HG03135 (cell line): Measurements from ENCODE around the gene ATP2A1.
"Not testable (repeated sequence)": the region's sequence is repeated elsewhere in the genome, so short reads cannot be mapped to it uniquely, and the experiment has no call there.

Source experiments
- ATAC-seq: cut with Tn5 transposase; IDR thresholded peaks from one replicate; pipeline ENCODE4 v1.9.1; 2021; ENCODE audit warnings: mild to moderate bottlenecking, moderate library complexity; ENCODE audit not compliant: unreplicated experiment

ATP2A1 gene

DNA sequence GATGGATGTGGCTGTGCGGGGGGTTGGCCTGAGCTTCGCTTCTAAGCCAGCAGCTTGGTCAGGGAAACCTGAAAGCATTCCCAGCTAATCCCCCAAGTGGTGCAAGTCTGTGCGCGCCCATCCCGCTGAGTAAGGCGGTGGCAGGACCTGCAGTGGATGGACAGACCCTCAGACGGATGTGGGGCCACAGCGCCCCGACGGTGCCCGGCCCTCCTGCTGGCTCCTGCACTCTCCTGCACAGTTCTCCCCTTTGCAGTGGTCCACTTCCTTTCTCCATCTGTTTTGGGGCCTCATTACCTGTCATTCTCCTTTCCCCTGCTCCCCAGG lies 2.3 kb downstream of the ATP2A1 start:
- ATAC-seq: no peak

DNA sequence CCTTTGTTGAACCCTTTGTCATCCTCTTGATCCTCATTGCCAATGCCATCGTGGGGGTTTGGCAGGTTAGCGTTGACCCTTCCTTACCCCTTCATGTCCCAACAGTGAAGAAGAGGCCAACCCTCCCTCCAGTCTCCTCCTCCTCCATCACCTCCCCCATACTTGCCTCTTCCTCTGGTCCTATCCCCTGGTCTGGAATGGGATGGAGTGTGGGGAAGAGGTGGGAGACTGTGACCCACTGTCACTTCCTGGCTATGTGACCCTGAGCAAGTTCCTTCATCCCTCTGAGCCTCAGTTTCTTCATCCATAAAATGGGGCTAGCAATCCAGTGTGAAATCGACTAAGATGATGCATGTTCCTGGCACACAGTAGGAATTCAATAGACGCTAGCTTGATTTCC lies 2.7 kb downstream of the ATP2A1 start:
- no peak for ATAC-seq

DNA sequence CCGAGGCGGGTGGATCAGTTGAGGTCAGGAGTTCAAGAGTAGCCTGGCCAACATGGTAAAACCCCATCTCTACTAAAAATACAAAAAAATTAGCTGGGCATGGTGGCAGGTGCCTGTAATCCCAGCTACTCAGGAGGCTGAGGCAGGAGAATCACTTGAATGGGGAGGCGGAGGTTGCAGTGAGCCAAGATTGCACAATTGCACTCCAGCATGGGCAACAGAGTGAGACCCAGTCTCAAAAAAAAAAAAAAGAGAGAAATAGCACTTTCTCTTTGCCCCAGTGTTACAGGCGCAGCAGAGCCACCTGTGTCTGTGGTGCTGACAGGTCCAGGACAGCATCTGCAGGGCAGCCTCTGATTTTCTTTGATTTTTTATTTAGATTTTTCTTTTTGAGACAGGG lies 3.3 kb downstream of the ATP2A1 start:
- ATAC-seq: not testable (repeated sequence)

DNA sequence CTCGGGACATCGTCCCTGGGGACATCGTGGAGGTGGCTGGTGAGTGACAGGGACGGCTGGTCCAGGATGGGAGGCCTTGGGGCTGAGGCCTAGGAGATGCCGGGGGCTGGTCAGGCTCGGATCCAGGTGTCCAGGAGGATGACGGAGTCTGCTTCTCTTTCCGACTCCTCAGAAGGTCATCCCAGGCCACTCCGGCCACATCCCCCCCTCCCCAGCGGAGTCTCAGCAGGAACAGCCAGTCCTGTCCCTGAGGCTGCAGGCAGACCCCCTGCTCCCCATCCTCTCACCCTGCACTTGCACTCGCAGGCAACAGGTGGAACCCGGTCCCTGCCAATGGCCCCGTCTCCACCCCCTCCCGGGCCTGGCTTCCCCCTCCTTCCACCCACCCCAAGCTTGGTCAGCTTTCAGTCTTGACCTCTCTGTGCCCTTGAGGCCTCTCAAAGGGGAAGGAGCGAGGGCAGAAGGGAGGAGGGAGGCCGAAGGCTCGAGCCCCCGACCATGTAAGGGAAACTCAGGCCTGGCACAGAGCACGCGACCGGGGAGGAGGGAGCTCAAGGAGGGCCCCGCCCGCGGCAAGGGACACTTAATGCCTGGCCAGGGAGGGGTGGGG lies 4.4 kb downstream of the ATP2A1 start:
- ATAC-seq: no peak

DNA sequence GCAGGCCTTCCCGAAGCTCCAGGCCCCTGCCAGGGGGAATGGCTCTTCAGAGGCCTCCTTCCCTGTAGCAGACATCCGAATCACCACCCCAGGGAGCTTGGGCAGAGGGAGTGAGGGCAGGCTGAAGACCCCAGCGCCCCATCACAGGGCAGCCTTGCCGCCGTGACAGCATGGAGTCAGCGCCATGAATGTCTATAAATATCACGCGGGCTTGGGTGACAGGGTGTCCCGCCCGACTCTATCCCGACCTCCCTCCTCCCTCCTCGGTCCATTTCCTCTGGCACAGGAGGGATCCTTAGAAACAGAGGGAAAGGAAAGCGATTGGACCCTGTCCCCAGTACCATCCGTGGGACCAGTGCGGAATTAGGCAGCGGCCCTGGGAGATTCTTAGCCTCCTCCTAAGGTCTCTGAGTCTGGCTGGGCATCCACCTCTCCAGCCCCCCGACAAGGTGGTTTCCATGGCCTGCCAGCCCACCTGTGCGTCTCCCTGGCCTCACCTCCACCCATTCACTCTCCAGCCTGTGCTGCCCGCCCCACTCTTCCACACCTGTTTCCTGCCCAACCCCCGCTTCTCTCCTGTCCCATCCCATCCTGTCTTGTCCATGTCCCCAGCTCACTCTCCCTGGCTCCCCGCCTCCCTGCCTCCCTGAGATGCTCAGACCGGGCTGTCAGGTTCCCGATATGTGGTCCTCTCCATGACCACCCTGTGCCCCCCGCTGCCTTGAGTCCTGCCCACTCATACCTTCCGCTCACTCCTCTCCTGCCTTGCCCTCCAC lies 5.1 kb downstream of the ATP2A1 start:
- no peak for ATAC-seq

- no peak for ATAC-seq
Observed at GRCh38 chr16:28884045-28884444, 5.8 kb downstream of the ATP2A1 start.

- no peak for ATAC-seq
Observed at GRCh38 chr16:28886945-28887344, 8.7 kb downstream of the ATP2A1 start.

DNA sequence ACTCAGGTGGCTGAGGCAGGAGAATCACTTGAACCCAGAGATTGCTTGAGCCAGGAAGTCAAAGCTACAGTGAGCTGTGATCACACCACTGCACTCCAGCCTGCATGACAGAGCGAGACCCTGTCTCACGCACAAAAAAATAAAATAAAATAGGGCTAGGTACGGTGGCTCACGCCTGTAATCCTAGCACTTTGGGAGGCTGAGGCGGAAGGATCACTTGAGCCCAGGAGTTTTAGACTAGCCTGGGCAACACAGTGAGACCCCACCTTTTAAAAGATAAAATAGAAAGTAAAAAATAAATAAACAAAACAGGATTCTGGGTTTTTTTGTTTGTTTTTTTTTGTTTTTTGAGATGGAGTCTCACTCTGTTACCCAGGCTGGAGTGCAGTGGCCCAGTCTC lies 12.1 kb downstream of the ATP2A1 start:
- not testable (repeated sequence) for ATAC-seq

GRCh38 chr16:28891964-28892890 lies 13.9 kb downstream of the ATP2A1 start:
- ATAC-seq: no peak

- no peak for ATAC-seq
Observed at GRCh38 chr16:28893291-28893690, 15.0 kb downstream of the ATP2A1 start.

DNA sequence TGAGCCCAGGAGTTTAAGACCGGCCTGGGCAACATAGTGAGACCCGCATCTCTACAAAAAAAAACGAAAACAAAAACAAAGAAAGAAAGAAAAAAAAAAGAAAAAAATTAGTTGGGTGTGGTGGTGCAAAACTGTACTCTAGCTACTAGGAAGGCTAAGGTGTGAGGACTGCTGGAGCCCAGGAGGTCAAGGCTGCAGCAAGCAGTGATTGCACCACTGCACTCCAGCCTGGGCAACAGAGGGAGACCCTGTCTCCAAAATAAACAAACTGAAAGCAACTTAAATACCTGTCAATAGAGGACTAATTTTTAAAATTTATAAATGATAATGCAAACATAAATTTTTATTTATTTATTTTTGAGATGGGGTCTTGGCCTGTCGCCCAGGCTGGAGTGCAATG lies 17.3 kb downstream of the ATP2A1 start:
- no peak for ATAC-seq

DNA sequence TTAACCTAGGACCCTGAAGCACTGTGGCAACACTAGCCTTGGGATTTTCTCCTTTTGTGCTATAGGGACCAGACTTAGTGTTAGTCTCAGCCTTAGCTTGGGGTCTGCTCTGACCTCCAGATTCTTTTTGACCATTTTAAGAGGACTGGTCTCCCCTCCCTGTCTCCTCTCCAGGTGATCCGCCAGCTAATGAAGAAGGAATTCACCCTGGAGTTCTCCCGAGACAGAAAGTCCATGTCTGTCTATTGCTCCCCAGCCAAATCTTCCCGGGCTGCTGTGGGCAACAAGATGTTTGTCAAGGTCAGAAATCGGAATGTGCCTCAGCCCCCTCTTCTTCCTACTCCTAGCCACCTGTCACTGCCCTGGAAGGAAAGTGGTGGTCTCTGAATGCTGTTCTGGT lies 19.5 kb downstream of the ATP2A1 start:
- ATAC-seq: no peak

DNA sequence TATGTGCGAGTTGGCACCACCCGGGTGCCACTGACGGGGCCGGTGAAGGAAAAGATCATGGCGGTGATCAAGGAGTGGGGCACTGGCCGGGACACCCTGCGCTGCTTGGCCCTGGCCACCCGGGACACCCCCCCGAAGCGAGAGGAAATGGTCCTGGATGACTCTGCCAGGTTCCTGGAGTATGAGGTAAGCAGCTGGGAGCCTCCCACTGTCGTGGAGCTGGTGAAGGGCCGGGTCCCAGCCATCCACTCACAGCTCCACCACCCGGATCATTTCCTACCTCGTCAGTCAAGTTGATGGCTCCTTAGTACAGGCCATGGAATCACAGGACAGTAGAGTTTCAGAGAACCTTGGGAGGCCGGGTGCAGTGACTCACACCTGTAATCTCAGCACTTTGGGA lies 20.0 kb downstream of the ATP2A1 start:
- ATAC-seq: no peak

- no peak for ATAC-seq
Observed at GRCh38 chr16:28898942-28899341, 20.7 kb downstream of the ATP2A1 start.

GRCh38 chr16:28899882-28900590 lies 21.7 kb downstream of the ATP2A1 start:
- ATAC-seq: no peak

DNA sequence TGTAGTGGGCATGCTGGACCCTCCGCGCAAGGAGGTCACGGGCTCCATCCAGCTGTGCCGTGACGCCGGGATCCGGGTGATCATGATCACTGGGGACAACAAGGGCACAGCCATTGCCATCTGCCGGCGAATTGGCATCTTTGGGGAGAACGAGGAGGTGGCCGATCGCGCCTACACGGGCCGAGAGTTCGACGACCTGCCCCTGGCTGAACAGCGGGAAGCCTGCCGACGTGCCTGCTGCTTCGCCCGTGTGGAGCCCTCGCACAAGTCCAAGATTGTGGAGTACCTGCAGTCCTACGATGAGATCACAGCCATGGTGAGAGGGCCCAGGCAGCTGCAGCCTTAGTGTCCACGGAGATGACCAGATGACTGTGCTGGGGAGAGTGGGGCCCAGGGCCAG lies 22.3 kb downstream of the ATP2A1 start:
- no peak for ATAC-seq

DNA sequence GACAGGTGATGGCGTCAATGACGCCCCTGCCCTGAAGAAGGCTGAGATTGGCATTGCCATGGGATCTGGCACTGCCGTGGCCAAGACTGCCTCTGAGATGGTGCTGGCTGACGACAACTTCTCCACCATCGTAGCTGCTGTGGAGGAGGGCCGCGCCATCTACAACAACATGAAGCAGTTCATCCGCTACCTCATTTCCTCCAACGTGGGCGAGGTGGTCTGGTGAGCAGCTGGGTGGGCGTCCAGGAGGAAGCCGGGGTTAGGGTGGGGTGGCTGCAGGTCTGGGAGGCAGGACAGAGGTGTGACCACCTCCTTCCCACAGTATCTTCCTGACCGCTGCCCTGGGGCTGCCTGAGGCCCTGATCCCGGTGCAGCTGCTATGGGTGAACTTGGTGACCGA lies 23.6 kb downstream of the ATP2A1 start:
- no peak for ATAC-seq

DNA sequence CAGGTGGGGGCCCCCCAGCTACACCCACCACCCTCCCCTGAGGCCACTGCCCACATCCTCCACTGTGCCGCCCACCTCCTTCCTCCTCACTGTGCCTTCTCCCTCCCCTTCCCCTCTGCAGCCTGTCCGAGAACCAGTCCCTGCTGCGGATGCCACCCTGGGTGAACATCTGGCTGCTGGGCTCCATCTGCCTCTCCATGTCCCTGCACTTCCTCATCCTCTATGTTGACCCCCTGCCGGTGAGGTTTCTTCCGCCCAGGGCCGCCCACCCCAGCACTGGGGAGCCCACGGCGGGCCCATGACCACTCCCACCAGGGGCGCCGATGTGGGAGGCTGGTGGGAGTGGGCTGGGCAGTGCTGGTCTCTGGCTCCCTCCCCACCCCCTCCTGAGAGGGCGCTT lies 24.6 kb downstream of the ATP2A1 start:
- ATAC-seq: no peak

- ATAC-seq: no peak
Observed at GRCh38 chr16:28903344-28904042, 25.2 kb downstream of the ATP2A1 start.

GRCh38 chr16:28904363-28904762 lies 26.1 kb downstream of the ATP2A1 start:
- ATAC-seq: no peak

DNA sequence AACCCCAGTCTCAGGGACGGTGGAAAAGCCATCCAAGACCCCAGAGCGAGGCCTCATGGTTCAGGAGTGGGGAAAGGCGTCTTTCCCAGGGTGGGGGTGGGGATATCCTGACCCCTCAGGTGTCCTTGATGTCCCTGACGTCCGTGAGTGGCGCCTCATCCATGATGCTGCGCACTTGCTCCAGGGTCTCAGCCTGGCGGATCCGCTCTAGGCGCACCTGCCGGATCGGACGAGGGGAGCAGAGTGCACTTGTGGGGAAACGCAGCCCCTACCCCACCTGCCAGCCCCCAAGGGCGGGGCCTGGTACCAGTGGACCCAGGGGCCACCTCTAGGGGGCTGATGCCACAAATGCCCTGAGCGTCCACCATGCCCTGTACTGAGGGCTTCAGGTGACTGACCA lies 26.5 kb downstream of the ATP2A1 start:
- no peak for ATAC-seq
